Measurements from ENCODE around the gene THRA.

The THRA gene, protein sequence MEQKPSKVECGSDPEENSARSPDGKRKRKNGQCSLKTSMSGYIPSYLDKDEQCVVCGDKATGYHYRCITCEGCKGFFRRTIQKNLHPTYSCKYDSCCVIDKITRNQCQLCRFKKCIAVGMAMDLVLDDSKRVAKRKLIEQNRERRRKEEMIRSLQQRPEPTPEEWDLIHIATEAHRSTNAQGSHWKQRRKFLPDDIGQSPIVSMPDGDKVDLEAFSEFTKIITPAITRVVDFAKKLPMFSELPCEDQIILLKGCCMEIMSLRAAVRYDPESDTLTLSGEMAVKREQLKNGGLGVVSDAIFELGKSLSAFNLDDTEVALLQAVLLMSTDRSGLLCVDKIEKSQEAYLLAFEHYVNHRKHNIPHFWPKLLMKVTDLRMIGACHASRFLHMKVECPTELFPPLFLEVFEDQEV

GRCh38 chr17:40062329-40063186, at the start of gene THRA:
Gene THRA, plus strand, starts transcription at chr17:40062965. Its CDS starts 11,524 bp downstream, at chr17:40074489.
- peak; percentile 53 for DNase-seq (ENCODE audit: low spot score)

GRCh38 chr17:40014375-40014980, 48.3 kb upstream of the THRA start:
- no peak for DNase-seq (ENCODE audit: low spot score)

- DNase-seq (ENCODE audit: low spot score): no peak
These were observed 47.5 kb upstream of the THRA start, which contains the start of gene CSF3 for GRCh38 chr17:40015005-40015997. Gene CSF3, plus strand, starts transcription at chr17:40015440. Its CDS starts 35 bp downstream, at chr17:40015475.

DNA sequence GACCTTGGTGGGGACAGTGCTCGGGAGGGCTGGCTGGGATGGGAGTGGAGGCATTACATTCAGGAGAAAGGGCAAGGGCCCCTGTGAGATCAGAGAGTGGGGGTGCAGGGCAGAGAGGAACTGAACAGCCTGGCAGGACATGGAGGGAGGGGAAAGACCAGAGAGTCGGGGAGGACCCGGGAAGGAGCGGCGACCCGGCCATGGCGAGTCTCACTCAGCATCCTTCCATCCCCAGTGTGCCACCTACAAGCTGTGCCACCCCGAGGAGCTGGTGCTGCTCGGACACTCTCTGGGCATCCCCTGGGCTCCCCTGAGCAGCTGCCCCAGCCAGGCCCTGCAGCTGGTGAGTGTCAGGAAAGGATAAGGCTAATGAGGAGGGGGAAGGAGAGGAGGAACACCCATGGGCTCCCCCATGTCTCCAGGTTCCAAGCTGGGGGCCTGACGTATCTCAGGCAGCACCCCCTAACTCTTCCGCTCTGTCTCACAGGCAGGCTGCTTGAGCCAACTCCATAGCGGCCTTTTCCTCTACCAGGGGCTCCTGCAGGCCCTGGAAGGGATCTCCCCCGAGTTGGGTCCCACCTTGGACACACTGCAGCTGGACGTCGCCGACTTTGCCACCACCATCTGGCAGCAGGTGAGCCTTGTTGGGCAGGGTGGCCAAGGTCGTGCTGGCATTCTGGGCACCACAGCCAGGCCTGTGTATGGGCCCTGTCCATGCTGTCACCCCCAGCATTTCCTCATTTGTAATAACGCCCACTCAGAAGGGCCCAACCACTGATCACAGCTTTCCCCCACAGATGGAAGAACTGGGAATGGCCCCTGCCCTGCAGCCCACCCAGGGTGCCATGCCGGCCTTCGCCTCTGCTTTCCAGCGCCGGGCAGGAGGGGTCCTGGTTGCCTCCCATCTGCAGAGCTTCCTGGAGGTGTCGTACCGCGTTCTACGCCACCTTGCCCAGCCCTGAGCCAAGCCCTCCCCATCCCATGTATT, 46.5 kb upstream of the THRA start:
- no peak for DNase-seq (ENCODE audit: low spot score)

- no peak for DNase-seq (ENCODE audit: low spot score)
These were observed 45.2 kb upstream of the THRA start for GRCh38 chr17:40017422-40018080.

DNA sequence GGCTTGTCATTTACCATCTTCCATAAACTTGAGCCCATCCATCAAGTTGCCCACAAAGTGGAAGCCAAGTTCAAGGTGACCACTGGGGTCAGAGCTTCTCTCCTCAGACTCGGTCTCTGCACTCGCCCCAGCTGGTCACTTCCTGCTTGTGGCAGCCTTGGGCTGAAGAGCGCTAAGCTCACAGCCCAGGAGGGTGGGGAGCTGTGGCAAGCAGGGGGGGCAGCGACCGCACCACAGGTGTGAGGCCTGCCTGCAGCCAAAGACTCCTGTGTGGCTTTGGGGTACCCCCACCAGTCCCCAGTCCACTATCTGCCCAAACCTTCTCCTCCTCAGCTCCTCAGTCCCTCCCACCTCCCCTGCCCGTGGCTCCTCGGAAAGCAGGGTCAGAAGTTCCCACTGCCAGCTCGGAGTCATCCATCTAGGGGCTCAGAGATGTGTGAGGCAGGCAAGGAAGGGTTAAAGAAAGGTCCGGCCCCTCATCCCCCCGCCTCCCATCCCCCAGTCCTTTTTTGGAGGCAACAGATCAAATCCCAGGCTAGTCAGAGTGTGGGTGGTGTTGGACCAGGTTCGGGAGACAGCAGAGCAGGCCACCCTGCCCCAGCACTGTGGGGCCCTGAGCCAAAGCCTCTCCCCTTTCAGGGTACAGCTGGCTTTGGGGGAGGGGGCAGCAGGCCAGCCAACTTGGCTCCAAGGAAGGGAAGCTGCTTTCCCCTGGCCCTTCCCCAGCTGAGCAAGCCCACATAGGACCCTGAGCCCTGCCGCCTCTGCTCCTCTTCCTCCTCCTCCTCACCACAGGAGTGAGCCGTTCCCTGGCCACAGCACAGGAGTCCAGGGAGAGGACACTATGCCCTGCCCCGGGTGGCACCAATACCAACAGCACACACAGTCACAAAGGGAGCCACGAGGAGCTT, 44.3 kb upstream of the THRA start:
- no peak for DNase-seq (ENCODE audit: low spot score)

GRCh38 chr17:40019140-40019991, 43.4 kb upstream of the THRA start:
- DNase-seq (ENCODE audit: low spot score): no peak

- DNase-seq (ENCODE audit: low spot score): no peak
These were observed 42.6 kb upstream of the THRA start for GRCh38 chr17:40020146-40020545.

DNA sequence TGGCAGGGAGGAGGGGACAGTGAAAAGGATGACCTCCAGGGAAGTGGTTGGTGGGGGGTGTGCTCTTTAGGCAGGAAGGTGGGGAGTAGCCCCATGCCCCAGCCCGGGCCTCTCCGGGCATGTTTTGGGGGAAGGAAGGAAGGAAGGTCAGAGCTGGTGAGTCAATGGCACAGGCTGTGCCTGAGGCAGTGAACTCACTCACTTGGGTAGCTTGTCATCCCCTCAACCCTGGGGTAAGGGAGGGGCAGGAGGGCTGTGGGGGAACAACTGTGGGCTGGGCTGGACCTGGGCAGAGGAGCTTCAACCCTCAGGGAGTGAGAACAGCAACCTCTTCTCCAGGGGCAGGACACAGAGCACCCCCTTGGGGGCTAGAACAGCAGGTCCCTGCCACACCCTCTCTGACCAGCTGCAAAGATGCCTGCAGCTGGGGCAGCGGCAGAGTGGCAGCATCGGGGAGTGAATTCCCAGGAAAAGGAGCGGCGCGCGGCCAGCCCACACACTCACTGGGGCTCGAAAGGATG, 41.3 kb upstream of the THRA start:
- DNase-seq (ENCODE audit: low spot score): no peak

- no peak for DNase-seq (ENCODE audit: low spot score)
These were observed 40.3 kb upstream of the THRA start for GRCh38 chr17:40022497-40022896.

DNA sequence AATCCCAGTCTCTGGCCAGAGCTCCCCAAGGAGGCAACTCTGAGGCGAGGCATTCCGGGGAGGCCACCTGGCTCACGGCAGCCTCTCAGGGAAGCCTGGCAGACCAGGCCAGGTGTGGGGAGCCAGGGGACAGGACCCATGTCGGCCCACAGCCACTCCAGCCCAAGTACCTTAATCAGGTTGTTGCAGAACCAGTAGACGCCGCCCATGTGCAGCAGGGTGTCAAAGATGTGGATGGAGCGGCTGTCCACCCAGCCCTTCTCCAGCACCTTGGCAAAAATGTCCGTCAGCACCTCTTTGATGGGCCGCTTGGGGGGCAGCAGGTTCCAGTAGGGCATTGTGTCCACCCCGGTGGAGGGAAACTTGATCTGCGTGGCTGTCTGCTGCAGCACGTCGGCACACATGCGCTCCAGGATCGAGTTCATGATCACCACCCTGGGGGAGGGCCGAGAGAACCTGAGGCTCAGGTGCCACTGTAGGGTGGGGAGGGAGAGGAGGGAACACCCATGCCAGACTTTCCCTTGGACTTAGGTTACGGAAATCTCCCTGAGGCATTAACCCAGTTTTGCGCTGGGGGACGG, 39.7 kb upstream of the THRA start:
- no peak for DNase-seq (ENCODE audit: low spot score)

DNA sequence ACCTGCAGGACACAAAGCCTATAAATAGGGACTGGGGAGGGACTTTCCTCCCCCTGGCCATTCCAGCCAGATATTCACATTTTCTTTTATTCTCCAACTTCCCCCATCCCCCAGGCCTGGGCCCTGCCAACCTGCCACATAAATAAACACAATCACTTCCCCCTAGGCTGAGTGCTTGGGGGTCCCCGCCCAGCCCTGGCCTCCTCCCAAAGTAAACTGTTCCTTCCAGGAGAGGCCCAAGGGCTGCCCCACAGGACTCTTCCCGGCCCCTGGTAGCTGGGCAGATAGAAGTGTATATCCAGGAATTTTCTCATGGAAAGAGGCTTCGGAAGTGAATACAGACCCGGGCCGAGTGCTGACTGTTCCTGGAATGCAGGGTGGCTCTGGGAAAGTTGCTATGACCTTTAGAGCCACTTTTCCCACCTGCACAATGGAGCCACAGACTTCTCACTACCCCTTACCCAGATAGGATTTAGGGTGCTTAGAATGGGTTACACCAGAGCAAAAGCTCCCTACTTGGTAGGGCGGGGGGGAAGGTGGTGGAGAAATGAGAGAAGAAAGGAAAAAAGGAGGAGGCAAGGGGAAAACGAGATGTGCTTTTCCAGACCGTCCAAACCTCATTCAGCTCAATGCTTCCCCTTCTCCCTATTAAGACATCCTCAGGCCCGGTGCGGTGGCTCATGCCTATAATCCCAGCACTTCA, 39.0 kb upstream of the THRA start:
- DNase-seq (ENCODE audit: low spot score): no peak

DNA sequence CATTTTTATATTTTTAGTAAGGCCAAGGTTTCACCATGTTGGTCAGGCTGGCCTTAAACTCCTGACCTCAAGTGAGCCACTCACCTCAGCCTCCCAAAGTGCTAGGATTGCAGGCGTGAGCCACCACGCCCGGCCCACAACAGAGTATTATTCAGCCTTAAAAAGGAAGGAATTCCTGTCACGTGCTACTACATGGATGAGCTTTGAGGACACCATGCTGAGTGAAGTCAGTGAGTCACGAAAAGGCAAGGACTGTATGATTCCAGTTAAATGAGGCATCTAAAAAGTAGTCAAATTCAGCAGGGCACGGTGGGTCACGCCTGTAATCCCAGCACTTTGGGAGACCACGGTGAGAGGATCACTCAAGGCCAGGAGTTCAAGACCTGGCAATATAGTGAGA, 37.9 kb upstream of the THRA start:
- no peak for DNase-seq (ENCODE audit: low spot score)

- DNase-seq (ENCODE audit: low spot score): no peak
These were observed 37.2 kb upstream of the THRA start for GRCh38 chr17:40025559-40025958.

DNA sequence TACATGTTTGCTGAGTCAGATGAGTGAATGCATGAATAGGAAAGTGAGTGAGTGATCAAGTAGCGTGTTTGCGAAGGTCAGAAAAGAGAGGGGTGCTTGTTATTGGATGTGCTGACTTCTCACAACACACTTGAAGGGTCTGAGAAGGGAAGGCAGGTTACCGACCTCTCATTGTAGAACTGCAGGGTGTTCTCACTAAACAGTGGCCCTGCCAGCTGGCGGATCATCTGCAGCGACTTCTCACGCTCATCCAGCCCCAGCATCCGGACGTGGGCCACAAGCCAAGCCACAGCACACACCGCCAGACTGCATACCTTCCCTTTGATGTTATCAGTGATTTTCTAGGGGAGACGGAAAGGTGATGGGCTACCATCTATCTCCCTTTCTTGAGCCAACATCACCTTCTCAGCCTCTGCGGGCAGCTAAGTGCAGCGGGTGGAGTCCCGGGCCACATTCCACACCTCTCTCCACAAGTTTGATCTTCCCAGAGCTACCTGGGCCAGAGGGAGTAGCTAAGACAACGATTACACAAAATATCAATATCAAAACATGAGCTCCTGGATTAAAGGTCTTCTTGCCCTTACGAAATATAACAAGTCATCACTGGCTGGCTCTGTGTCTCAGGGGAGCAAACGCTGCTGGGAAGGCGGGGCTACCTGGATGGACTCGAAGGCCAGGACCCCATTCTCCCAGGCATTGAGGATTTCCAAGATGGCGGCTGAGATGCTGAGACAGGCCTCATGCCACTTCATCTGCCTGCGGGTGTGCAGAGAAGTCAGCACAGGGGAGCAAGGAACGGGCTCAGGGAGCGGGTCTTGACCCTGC, 36.6 kb upstream of the THRA start:
- peak; percentile 34 for DNase-seq (ENCODE audit: low spot score)
